Measurements from ENCODE around the gene HOXA4. TPM values are rescaled to one million over a fixed set of nuclear protein-coding genes. Genes with fewer than 3 reads are reported as not detected.
A peak's percentile ranks its signal among the peaks of the same experiment; 100 is the strongest.

Gene HOXA4
- polyA plus RNA-seq, 3 donors, result 20.1 to 31.6 (median 23.8) TPM

GRCh38 chr7:27151341-27151930 is 20.9 kb upstream of the HOXA4 start:
- no peak for DNase-seq (ENCODE audit: extremely low read depth in 1 of 11, low read depth in 9 of 11, low spot score in 4 of 11)

- DNase-seq (ENCODE audit: extremely low read depth in 1 of 11, low read depth in 9 of 11, low spot score in 4 of 11), result no peak
Measured at GRCh38 chr7:27150568-27151340, 20.2 kb upstream of the HOXA4 start.

- no peak for DNase-seq (ENCODE audit: extremely low read depth in 1 of 11, low read depth in 9 of 11, low spot score in 4 of 11)
Measured at GRCh38 chr7:27149842-27150567, 19.4 kb upstream of the HOXA4 start.

- DNase-seq (ENCODE audit: extremely low read depth in 1 of 11, low read depth in 9 of 11, low spot score in 4 of 11), result no peak
Measured at GRCh38 chr7:27148756-27149641, 18.4 kb upstream of the HOXA4 start.

- no peak for DNase-seq (ENCODE audit: extremely low read depth in 1 of 11, low read depth in 9 of 11, low spot score in 4 of 11)
Measured at GRCh38 chr7:27148031-27148755, 17.6 kb upstream of the HOXA4 start.

- no peak for DNase-seq (ENCODE audit: extremely low read depth in 1 of 11, low read depth in 9 of 11, low spot score in 4 of 11)
Measured at GRCh38 chr7:27147199-27148030, 16.9 kb upstream of the HOXA4 start, which contains the start of gene HOXA6. TSS of gene HOXA6 (minus strand) at chr7:27147774. CDS start at chr7:27147749, 25 bp downstream.

GRCh38 chr7:27146491-27147198 is 16.1 kb upstream of the HOXA4 start:
- DNase-seq (ENCODE audit: extremely low read depth in 1 of 11, low read depth in 9 of 11, low spot score in 4 of 11), result no peak

- DNase-seq (ENCODE audit: extremely low read depth in 1 of 11, low read depth in 9 of 11, low spot score in 4 of 11), result no peak
Measured at GRCh38 chr7:27145914-27146412, 15.4 kb upstream of the HOXA4 start.

GRCh38 chr7:27145165-27145913 is 14.8 kb upstream of the HOXA4 start:
- no peak for DNase-seq (ENCODE audit: extremely low read depth in 1 of 11, low read depth in 9 of 11, low spot score in 4 of 11)

GRCh38 chr7:27144781-27145164 is 14.2 kb upstream of the HOXA4 start:
- DNase-seq (ENCODE audit: extremely low read depth in 1 of 11, low read depth in 9 of 11, low spot score in 4 of 11), result no peak

GRCh38 chr7:27143950-27144780 is 13.6 kb upstream of the HOXA4 start:
- DNase-seq (ENCODE audit: extremely low read depth in 1 of 11, low read depth in 9 of 11, low spot score in 4 of 11), result no peak

- peak in 8 of 11 donors; percentile 85 to 92 (median 88) for DNase-seq (ENCODE audit: extremely low read depth in 1 of 11, low read depth in 9 of 11, low spot score in 4 of 11)
Measured at GRCh38 chr7:27143023-27143949, 12.7 kb upstream of the HOXA4 start, which contains the start of gene HOXA5. TSS of gene HOXA5 (minus strand) at chr7:27143681. CDS start at chr7:27143607, 74 bp downstream.

- DNase-seq (ENCODE audit: extremely low read depth in 1 of 11, low read depth in 9 of 11, low spot score in 4 of 11), result no peak
Measured at GRCh38 chr7:27142580-27143022, 12.0 kb upstream of the HOXA4 start.

GRCh38 chr7:27141923-27142579 is 11.5 kb upstream of the HOXA4 start:
- no peak for DNase-seq (ENCODE audit: extremely low read depth in 1 of 11, low read depth in 9 of 11, low spot score in 4 of 11)

Data from renal cortex interstitium (tissue), 11 donors.